GM12864 (cell line): ENCODE data around the gene UBAP2.

Experiments used
- DNase-seq: peaks from one replicate; pipeline ENCODE4 v3.0.0-alpha.2; 2011; ENCODE audit warnings: low read depth
- H3K4me3 ChIP-seq: 2 replicates; pipeline ENCODE4 v1.5.1; 2011; ENCODE audit warnings: mild to moderate bottlenecking, low read depth, low read length, control low read depth
- TF ChIP-seq, protein P1 (sequence below): IDR thresholded peaks from 2 replicates; pipeline ENCODE4 v1.5.1; 2011; ENCODE audit warnings: low read depth, mild to moderate bottlenecking, moderate library complexity, low read length, control low read depth, inconsistent platforms; ENCODE audit errors: missing control alignments

The UBAP2 gene

DNA sequence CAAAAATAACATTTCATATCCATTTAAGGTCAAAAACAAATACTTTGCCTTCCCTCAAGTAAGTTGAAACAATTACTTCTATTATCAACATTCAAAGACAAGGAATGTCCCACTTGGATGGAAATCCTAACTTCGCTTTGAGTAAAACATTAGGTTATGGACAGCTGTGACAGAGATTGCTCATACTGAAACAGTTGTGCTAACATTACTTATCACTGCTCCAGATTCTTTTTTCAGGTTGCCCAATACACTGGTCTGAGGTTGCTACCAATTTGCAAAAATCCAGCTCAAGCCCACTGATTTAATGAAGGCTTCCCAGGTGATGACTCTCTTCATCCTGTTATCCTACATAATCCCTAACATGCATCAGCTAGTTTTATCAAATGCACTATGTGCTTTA, 98.3 kb downstream of the UBAP2 start:
- TF ChIP-seq, protein P1, sequence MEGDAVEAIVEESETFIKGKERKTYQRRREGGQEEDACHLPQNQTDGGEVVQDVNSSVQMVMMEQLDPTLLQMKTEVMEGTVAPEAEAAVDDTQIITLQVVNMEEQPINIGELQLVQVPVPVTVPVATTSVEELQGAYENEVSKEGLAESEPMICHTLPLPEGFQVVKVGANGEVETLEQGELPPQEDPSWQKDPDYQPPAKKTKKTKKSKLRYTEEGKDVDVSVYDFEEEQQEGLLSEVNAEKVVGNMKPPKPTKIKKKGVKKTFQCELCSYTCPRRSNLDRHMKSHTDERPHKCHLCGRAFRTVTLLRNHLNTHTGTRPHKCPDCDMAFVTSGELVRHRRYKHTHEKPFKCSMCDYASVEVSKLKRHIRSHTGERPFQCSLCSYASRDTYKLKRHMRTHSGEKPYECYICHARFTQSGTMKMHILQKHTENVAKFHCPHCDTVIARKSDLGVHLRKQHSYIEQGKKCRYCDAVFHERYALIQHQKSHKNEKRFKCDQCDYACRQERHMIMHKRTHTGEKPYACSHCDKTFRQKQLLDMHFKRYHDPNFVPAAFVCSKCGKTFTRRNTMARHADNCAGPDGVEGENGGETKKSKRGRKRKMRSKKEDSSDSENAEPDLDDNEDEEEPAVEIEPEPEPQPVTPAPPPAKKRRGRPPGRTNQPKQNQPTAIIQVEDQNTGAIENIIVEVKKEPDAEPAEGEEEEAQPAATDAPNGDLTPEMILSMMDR, result no peak
- no peak overlapping the region for H3K4me3 ChIP-seq
- DNase-seq, result no peak

DNA sequence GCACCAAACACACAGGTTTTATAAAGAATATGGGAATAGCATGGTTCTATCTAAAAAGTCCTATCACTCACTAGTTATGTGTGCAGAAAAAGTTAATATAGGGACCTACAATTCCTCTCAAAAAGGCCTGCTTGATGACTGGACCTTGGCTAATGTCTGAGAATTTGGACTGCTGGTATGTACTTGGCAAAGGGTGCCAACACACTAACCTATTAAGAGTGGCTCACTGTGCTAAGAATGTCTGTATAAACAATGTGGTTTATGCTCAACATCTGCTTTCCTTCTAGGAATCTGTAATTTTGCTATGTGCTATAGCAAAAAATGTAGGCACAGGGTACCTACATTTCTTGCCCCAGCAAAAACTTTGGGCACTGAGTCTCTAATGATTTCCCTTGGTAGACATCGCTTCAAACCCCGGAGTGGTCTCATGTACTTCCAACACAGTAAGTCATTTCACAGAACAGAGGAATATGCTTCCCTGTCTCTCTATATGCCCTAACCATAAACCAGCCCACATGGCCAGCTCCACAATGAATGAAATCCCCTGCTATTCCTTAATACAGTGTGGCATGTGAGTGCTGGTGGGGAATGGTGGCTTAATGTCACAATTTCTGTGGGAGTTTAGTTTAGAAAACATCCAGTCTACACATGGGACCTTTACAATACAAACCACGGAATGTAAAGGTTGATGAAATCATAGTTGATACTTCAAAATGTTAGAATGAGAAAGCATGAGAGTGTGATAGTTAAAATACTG, 101.7 kb downstream of the UBAP2 start:
- DNase-seq, result no peak
- TF ChIP-seq, protein P1, result no peak
- H3K4me3 ChIP-seq, result no peak overlapping the region

DNA sequence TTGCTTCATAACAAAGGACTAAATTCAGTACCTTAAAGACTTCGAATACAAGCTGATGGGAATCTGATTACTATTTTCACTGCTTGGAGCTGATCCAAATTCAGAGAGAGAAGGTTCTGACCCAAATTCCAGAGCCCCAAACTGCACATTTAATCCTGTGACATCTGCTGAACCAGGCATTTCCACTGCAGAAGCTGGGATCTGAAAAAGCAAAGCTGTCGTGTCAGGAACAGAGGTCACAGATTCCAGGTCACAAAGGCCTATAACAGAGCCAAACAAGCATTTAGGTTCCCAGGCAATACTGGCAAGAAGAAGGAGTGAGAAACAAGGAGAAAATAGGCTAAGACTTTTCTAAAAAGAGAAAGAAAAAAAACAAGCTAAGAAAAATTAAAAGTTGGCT, 105.3 kb downstream of the UBAP2 start:
- TF ChIP-seq, protein P1, result no peak
- no peak overlapping the region for H3K4me3 ChIP-seq
- no peak for DNase-seq

DNA sequence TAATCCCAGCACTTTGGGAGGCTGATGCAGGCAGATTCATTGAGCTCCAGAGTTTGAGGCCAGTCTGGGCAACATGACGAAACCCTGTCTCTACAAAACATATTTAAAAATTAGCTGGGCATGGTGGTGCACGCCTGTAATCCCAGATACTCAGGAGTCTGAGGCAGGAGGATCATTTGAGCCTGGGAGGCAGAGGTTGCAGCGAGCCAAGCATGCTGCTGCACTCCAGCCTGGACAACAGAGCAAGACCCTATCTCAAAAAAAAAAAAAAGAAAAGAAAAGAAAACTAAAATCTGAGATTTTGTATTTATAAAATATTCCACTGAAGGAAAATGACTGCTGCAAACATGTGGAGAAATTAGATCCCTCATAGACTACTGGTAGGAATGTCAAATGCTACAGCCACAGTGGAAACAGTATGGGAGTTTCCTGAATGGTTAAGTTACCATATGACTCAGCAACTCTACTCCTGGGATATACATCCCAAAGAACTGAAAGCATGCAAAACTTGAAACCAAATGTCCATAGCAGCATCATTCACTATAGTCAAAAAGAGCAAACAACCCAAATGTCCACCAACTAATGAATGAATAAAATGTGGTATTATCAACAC, 106.1 kb downstream of the UBAP2 start:
- H3K4me3 ChIP-seq, result no peak overlapping the region
- TF ChIP-seq, protein P1, result no peak
- DNase-seq, result no peak

DNA sequence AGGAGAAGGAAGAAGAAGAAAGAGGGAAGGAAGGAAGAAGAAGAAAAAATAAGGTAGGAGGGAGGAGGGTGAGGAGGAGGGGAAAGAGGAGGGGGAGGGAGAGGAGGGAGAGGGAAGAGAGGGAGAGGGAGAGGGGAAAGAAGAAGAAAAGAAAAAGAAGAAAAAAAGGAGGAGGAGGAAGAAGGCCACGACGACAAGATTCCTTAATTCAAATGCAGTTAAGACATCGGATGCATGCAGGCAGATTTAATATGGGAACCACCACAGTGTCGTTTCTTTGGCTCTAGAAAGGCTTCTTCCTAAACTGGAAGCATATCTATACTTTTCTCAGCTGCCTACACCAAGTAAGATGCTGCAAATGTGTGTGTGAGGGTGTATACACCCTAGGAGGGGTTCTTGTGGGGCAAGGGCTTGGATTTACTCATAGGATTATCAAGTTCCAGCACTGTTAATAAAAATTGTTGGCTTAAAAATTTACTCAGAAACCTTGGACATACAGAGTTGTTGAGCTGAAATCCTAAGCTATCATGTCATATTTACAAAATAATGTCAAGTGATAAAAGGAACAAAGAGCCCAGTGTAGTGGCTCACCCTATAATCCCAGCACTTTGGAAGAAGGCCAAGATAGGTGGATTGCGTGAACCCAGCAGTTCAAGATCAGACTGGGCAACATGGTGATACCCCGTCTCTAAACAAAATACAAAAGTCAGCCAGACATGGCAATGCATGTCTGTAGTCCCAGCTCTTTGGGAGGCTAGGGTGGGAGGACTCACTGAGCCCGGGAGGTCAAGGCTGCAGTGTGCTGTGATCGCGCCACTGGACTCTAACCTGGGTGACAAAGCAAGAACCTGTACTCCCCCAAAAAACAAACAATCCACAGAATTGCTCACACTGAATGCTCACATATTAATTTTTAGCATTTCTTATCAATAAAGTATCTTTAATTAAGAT, 108.5 kb downstream of the UBAP2 start:
- TF ChIP-seq, protein P1, result no peak
- DNase-seq, result no peak
- no peak overlapping the region for H3K4me3 ChIP-seq

DNA sequence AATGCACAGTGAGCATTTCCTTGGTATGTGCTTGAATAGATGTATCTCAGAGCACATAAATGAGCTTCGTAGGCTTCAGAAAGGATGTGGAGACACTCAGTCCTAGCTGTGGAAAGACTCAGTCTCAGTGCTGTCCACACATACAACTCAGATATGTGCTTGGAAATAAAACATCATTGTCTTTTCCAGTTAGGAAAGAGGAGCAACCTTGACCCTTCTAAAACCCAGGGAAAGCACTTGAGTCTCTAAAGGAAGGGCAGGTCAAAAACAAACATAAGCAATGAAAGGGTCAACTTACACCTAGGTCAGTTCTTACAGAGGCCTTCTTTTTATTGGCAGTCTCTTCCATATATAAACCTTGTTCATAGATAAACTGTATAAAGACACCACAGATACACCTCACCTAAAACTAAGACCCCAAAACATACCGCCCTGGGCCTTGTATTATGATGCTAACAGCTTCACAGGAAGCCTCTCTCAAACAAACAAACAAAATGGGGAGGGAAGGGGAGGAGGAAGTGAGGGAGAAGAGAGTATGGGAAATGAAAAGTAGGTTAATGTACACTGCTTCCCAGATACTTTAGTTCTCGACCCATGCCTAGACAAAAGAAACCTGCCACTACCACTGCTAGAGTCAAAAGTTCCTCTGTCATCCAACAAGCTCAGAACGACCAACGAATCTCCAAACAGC, 114.4 kb downstream of the UBAP2 start:
- H3K4me3 ChIP-seq, result no peak overlapping the region
- DNase-seq, result no peak
- TF ChIP-seq, protein P1, result no peak
